HG03460 (cell line): ENCODE results near the gene SMARCA5.
"Not testable (repeated sequence)": the region's sequence is repeated elsewhere in the genome, so short reads cannot be mapped to it uniquely, and the experiment has no call there.

Source experiments
- ATAC-seq: cut with Tn5 transposase; IDR thresholded peaks from one replicate; pipeline ENCODE4 v1.9.1; 2021; ENCODE audit not compliant: unreplicated experiment

SMARCA5 gene

GRCh38 chr4:143513314-143514168, at the start of gene SMARCA5:
SMARCA5 (plus strand) TSS chr4:143513702; CDS start chr4:143513925, 223 bp downstream.
- ATAC-seq: peak; percentile 86

GRCh38 chr4:143473334-143474126, 40.0 kb upstream of the SMARCA5 start:
- peak; percentile 78 for ATAC-seq

GRCh38 chr4:143477487-143477886, 36.0 kb upstream of the SMARCA5 start:
- ATAC-seq: no peak

- no peak for ATAC-seq
These were observed 32.1 kb upstream of the SMARCA5 start for GRCh38 chr4:143481361-143481760.

- ATAC-seq: peak; percentile 75
These were observed 30.7 kb upstream of the SMARCA5 start for GRCh38 chr4:143482840-143483239.

GRCh38 chr4:143486314-143486713, 27.2 kb upstream of the SMARCA5 start:
- ATAC-seq: no peak

GRCh38 chr4:143488687-143489086, 24.8 kb upstream of the SMARCA5 start:
- ATAC-seq: no peak

GRCh38 chr4:143489106-143489505, 24.4 kb upstream of the SMARCA5 start:
- ATAC-seq: no peak

GRCh38 chr4:143498021-143498420, 15.5 kb upstream of the SMARCA5 start:
- no peak for ATAC-seq

GRCh38 chr4:143502231-143502630, 11.3 kb upstream of the SMARCA5 start:
- no peak for ATAC-seq

GRCh38 chr4:143506031-143506430, 7.5 kb upstream of the SMARCA5 start:
- no peak for ATAC-seq

- ATAC-seq: no peak
These were observed 1.6 kb upstream of the SMARCA5 start for GRCh38 chr4:143511906-143512305.

GRCh38 chr4:143512978-143513313, 556 bp upstream of the SMARCA5 start:
- peak; percentile 33 for ATAC-seq

GRCh38 chr4:143514169-143514495, 630 bp downstream of the SMARCA5 start:
- no peak for ATAC-seq

GRCh38 chr4:143514497-143514896, 995 bp downstream of the SMARCA5 start:
- ATAC-seq: peak; percentile 13

- no peak for ATAC-seq
These were observed 1.4 kb downstream of the SMARCA5 start for GRCh38 chr4:143514901-143515300.

GRCh38 chr4:143515905-143516304, 2.4 kb downstream of the SMARCA5 start:
- no peak for ATAC-seq

GRCh38 chr4:143517764-143518163, 4.3 kb downstream of the SMARCA5 start:
- ATAC-seq: no peak

GRCh38 chr4:143524211-143524610, 10.7 kb downstream of the SMARCA5 start:
- ATAC-seq: no peak

GRCh38 chr4:143528046-143528445, 14.5 kb downstream of the SMARCA5 start:
- ATAC-seq: not testable (repeated sequence)

- ATAC-seq: no peak
These were observed 17.9 kb downstream of the SMARCA5 start for GRCh38 chr4:143531380-143531779.

- ATAC-seq: no peak
These were observed 18.4 kb downstream of the SMARCA5 start for GRCh38 chr4:143531788-143532491.
